GM19372 (cell line): ENCODE data around the gene ELF3.
A peak's percentile ranks its signal among the peaks of the same experiment; 100 is the strongest.
"Not testable (repeated sequence)": the region's sequence is repeated elsewhere in the genome, so short reads cannot be mapped to it uniquely, and the experiment has no call there.

ENCODE experiments used
- ATAC-seq: cut with Tn5 transposase; IDR thresholded peaks from one replicate; pipeline ENCODE4 v1.9.1; 2021; ENCODE audit warnings: mild to moderate bottlenecking, low read depth, moderate library complexity; ENCODE audit not compliant: unreplicated experiment

Gene ELF3

GRCh38 chr1:202034149-202034682 lies 23.8 kb downstream of the ELF3 start:
- ATAC-seq: no peak

- ATAC-seq: peak; percentile 65
Measured at GRCh38 chr1:202034683-202035462, 24.5 kb downstream of the ELF3 start.

GRCh38 chr1:202036595-202037387 lies 26.4 kb downstream of the ELF3 start:
- no peak for ATAC-seq

- ATAC-seq: no peak
Measured at GRCh38 chr1:202037706-202038296, 27.4 kb downstream of the ELF3 start.

GRCh38 chr1:202038688-202039346 lies 28.4 kb downstream of the ELF3 start:
- no peak for ATAC-seq

- no peak for ATAC-seq
Measured at GRCh38 chr1:202045705-202046104, 35.3 kb downstream of the ELF3 start.

GRCh38 chr1:202046227-202046626 lies 35.8 kb downstream of the ELF3 start:
- ATAC-seq: no peak

GRCh38 chr1:202046748-202047708 lies 36.6 kb downstream of the ELF3 start:
- ATAC-seq: no peak

GRCh38 chr1:202047977-202048376 lies 37.6 kb downstream of the ELF3 start:
- no peak for ATAC-seq

GRCh38 chr1:202049129-202049528 lies 38.7 kb downstream of the ELF3 start:
- no peak for ATAC-seq

GRCh38 chr1:202054094-202054493 lies 43.7 kb downstream of the ELF3 start:
- no peak for ATAC-seq

- not testable (repeated sequence) for ATAC-seq
Measured at GRCh38 chr1:202054673-202055072, 44.3 kb downstream of the ELF3 start.

GRCh38 chr1:202056644-202057334 lies 46.4 kb downstream of the ELF3 start:
- no peak for ATAC-seq

- ATAC-seq: not testable (repeated sequence)
Measured at GRCh38 chr1:202057335-202057704, 46.9 kb downstream of the ELF3 start.

- ATAC-seq: no peak
Measured at GRCh38 chr1:202058001-202058908, 47.9 kb downstream of the ELF3 start.

GRCh38 chr1:202061055-202061454 lies 50.7 kb downstream of the ELF3 start:
- no peak for ATAC-seq

- not testable (repeated sequence) for ATAC-seq
Measured at GRCh38 chr1:202061787-202062186, 51.4 kb downstream of the ELF3 start.

GRCh38 chr1:202062636-202063035 lies 52.2 kb downstream of the ELF3 start:
- not testable (repeated sequence) for ATAC-seq
